GM04503 (cell line): ENCODE data around the gene CNGA1.
"Not testable (repeated sequence)": the region's sequence is repeated elsewhere in the genome, so short reads cannot be mapped to it uniquely, and the experiment has no call there.

Experiments used
- DNase-seq: peaks from one replicate; pipeline ENCODE4 v3.0.0-alpha.2; 2012; ENCODE audit warnings: low read depth

CNGA1 gene

DNA sequence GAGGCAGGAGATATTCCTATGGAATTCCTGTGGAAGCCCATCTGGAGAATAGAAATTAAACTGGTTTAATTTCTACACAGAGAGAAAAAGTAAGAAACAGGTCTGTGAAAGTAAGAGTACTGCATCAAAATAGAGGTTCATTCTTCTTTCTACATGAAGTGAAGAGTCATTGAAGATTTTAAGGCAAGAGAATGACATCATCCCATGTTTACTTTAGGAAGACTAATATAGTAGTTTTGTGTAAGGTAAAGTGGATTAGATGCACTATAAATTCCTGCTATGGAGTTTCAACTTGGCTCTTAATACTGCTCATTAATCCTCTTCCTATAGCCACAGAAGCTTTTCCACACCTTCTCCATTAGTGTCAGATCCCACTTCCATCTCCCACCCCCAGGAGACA, 47.6 kb downstream of the CNGA1 start:
- no peak for DNase-seq

DNA sequence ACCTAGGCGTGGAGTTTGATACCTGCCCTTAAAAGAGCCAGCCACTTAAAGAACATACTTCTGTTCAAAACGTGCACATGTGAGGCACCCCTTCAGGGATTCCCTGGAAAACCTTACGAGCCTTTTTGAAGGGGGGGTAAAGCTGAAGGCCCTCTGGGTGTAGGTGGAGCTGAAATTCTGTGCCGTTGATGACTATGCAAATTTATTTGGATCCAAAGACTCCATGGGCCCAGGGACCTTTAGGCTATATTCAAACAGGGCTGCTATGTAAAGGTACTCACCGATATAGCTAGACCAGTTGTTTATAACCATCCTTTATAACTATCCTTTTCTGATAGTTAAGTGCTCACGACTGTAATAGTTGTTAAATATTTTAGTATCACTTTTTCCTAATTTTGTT, 61.8 kb downstream of the CNGA1 start:
- DNase-seq, result no peak

- DNase-seq, result no peak
These were observed 62.2 kb downstream of the CNGA1 start for GRCh38 chr4:47954245-47954644.

- no peak for DNase-seq
These were observed 70.4 kb downstream of the CNGA1 start for GRCh38 chr4:47945930-47946726.

DNA sequence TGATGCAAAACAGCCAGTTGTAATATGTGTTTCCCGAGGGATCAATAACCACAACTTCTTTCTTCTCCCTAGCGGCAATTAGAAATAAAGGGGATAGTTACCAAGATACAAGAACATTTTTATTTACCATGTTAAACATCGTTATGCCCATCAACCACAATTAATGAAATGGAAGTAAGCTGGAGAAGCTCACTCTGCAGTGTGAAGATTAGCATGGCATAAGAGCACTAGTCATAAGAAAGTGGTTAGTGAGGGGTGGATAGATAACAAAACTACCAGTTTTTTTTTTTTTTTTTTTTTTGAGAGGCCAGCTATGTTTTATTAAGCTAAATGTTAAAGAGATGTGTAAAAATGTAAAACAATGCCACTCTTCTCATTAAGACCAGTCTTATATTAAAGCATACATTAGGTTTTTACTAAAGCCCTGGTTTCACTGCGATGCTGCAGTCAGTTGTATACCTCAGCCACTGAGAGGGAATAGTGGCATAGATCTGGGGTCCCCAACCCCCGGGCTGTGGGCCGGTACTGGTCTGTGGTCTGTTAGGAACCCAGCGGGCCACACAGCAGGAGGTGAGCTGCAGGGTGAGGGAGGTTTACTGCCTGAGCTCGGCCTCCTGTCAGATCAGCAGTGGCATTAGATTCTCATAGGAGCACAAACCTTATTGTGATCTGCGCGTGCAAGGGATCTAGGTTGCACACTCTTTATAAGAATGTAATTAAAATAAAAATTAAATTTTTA, 74.2 kb downstream of the CNGA1 start:
- DNase-seq, result no peak

DNA sequence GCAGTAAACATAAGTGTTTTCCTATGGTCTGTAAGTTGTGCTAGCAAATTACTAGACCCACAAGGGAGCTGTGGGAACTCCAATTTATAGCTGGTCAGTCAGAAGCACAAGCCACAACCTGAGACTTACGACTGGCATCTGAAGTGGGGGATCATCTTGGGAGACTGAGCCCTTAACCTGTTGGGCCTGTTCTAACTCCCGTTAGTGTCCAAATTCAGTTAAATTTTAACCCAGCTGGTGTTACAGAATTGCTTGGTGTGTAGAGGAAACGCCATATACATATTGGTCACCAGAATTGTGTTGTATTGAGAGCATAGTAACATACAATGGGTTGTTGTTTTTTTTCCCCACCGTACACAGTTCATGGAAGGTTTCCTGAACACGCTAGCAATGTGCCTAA, 77.0 kb downstream of the CNGA1 start:
- no peak for DNase-seq

GRCh38 chr4:47936336-47936735, 80.1 kb downstream of the CNGA1 start:
- no peak for DNase-seq

- no peak for DNase-seq
These were observed 82.6 kb downstream of the CNGA1 start for GRCh38 chr4:47933840-47934239.

- no peak for DNase-seq
These were observed 85.3 kb downstream of the CNGA1 start for GRCh38 chr4:47930971-47931804.

- DNase-seq, result no peak
These were observed 86.7 kb downstream of the CNGA1 start for GRCh38 chr4:47929682-47930201.

- no peak for DNase-seq
These were observed 89.7 kb downstream of the CNGA1 start for GRCh38 chr4:47926667-47927258.

GRCh38 chr4:47923261-47923608, 93.2 kb downstream of the CNGA1 start:
- not testable (repeated sequence) for DNase-seq

DNA sequence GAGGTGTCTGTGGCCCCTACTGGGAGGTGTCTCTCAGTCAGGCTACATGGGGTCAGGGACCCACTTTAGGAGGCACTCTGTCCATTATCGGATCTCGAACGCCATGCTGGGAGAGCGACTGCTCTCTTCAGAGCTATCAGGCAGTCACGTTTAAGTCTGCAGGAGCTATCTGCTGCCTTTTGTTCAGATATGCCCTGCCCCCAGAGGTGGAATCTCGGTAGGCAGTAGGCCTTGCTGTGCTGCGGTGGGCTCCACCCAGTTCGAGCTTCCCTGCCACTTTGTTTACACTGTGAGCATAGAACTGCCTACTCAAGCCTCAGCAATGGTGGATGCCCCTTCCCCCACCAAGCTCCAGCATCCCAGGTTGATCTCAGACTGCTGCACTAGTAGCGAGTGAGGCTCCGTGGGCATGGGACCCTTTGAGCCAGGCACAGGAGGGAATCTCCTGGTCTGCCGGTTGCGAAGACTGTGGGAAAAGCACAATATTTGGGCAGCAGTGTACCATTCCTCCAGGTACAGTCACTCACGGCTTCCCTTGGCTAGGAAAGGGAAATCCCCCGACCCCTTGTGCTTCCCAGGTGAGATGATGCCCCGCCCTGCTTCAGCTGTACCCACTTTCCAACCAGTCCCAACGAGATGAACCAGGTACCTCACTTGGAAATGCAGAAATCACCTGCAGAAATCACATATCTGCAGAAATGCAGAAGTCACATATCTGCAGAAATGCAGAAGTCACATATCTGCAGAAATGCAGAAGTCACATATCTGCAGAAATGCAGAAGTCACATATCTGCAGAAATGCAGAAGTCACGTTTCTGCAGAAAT, 93.8 kb downstream of the CNGA1 start:
- DNase-seq, result not testable (repeated sequence)

- DNase-seq, result not testable (repeated sequence)
These were observed 99.3 kb downstream of the CNGA1 start for GRCh38 chr4:47917163-47917562.

GRCh38 chr4:47915378-47915777, 101.1 kb downstream of the CNGA1 start:
- DNase-seq, result no peak

GRCh38 chr4:47914926-47915237, 101.6 kb downstream of the CNGA1 start:
- no peak for DNase-seq

DNA sequence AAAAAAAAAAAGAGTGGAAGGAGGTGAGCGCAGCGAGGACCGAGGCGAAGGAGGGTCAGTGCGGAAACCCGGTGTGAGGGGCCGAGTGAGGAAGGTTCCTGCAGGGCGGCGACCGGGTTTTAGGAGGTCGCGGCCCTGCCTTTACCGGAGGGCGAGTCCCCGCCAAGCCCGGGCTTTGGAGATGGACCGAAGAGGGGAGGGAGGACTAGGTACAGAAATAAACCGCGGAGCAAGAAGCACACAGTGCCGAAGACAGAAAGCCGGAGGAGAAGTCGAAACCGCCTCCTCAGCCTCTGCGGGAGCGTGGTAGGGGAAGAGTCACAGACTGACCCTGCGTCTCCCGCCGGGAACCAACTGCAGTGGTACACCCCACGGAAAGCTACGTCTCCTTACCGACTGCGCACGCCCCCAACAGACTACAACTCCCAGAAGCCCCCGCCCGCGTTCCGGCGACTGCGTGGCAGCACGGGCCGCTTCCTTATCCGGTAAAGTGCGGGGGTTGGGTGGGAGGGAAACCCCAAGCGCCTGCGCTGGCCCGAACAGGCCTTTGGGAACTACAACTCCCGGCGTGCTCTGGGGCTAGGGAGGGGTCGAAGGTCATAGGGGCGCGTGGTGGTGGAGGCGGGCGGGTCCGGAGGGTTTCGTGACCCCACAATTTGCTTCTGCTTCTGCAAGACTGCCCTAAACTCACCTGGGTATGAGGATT, 102.1 kb downstream of the CNGA1 start, which contains the start of gene NFXL1:
Gene NFXL1, minus strand, starts transcription at position 364 of the 706 bp plus-strand sequence. CDS start 380 bp downstream, outside the sequence.
- DNase-seq, result peak; percentile 76

DNA sequence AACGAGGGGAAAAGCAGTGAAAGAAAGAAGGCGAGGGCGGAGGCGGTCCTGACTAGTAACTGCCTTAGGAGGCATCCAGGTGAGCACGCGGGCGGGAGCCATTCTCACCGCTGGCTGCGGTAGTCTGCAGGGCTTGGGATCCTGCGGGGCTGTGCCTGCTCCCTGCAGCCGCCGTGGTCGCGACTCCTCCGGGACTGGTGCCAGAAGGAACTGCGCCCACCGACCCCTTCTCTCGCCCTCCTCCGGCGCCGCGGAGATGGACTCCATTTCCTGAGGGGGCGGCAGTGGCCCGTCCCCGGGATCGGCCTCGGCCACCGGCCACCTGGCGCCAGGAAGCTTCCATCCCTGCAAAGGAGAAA, 102.6 kb downstream of the CNGA1 start:
- DNase-seq, result no peak

DNA sequence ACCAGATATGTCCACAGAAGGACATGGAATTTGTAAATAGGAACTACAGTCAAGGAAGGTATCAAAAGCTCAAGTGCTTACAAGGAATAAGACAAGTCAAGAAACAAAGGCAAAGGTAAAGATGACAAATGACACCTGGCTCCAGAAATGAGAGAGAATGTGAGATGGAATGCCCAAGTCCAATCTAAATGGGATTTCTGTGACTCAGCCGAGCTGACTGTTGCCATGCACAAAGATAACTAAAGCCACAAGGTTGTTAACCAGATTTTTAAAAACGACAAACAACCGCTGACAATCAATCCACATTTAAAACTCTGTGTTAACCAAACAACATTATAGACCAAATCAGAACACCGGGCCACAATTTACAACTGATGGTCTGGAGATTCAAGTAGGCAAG, 103.2 kb downstream of the CNGA1 start:
- no peak for DNase-seq

DNA sequence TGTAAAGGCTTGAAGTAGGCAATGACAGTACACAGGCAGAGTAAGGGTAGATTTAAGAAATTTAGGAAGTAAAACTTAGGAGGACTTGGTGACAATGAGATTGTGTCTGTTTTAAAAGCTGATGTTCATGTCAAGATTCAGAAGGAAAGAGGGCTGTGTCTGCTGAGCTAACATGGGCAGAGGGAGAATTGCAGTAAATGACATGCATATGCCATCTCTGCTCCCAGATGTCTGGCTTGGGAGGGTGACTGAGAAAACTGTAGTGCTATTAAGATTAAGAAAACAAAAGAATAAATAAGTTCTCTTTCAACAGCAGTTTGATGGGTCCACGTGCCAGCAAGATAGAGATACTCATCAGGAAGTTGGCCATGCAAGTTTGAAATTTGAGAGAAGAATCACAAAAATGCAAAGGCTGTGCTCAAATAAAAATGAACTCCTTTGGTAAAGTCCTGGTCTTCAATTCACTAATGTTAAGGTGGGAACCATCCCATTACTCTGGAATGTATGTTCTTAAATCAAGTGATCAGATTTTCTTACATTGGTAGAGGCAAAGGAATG, 109.3 kb downstream of the CNGA1 start:
- no peak for DNase-seq
